Pancreas (tissue), 10 donors: ENCODE data around the gene OSER1. TPM values are rescaled to one million over a fixed set of nuclear protein-coding genes. Genes with fewer than 3 reads are reported as not detected.

Source experiments
- ATAC-seq, 4 donors: fragments of 200-7000 bp; cut with Tn5 transposase; one replicate each; pipeline versions ENCODE4 v1.8.0 to v1.9.1; 2020; ENCODE audit warnings: mild to moderate bottlenecking in 4 of 4, moderate library complexity in 4 of 4
- DNase-seq, 6 donors: peaks; one replicate each; pipeline ENCODE4 v3.0.0-alpha.2; 2020
- FAIRE-seq: peaks from 2 replicates; lab custom pipeline; 2012; peaks lifted over from hg19 to GRCh38; lab: Jason Lieb, UNC
- H3K27ac ChIP-seq, 4 donors: fragments of 200-600 bp; sonication (generic); 1 replicate in 3 of 4; 2 replicates in 1 of 4; pipeline versions ENCODE4 v1.5.0 to v1.8.0; 2020
- H3K27me3 ChIP-seq, 4 donors: fragments of 200-600 bp; one replicate each; pipeline ENCODE4 v1.8.0; 2021
- H3K36me3 ChIP-seq, 3 donors: fragments of 200-600 bp; sonication (generic) in 1 of 3; one replicate each; pipeline versions ENCODE4 v1.5.0 to v1.8.0; 2020 to 2021
- H3K4me1 ChIP-seq, 3 donors: fragments of 200-600 bp; one replicate each; pipeline ENCODE4 v1.8.0; 2021
- H3K4me3 ChIP-seq, 4 donors: fragments of 200-600 bp; sonication (generic) in 2 of 4; one replicate each; pipeline versions ENCODE4 v1.5.0 to v1.8.0; 2020 to 2021
- H3K9me3 ChIP-seq, 4 donors: fragments of 200-600 bp; one replicate each; pipeline ENCODE4 v1.8.0; 2021
- CTCF ChIP-seq, 4 donors: fragments of 200-600 bp; sonication (generic) in 3 of 4; IDR thresholded peaks; one replicate each; pipeline versions ENCODE4 v1.5.0 to v1.8.0; 2021; ENCODE audit warnings: antibody characterized with exemption in 4 of 4
- WGBS, 2 donors: extraction: QIAGEN DNeasy Blood & Tissue Kit; methylation state at CpG; one replicate each; pipeline ENCODE4 v1.1.7; 2013; 5-methylcytosine and 5-hydroxymethylcytosine counted together
- intact Hi-C, 3 donors: fragments of 100-400 bp; cut with DNase I; formaldehyde crosslinking; loops; one replicate each; pipeline versions ENCODE4 v1.11.1 to v1.14.2; 2022
- polyA plus RNA-seq, 2 donors: library from polyadenylated mRNA; stranded (reverse); fragments of 200-250 nt; gene quantifications; one replicate each; pipeline ENCODE4 v1.2.3, GENCODE V29; 2013
- total RNA-seq, 6 donors: library from RNA; stranded (reverse); fragmentation: NEBNext Ultra II Directional in 4 of 6; extraction: Animal tissue kit (Norgen Biotek cat#: 25700) in 4 of 6; gene quantifications; one replicate each; pipeline versions ENCODE4 v1.2.1 to v1.2.4, GENCODE V29; 2021 to 2023
- donor health status: healthy with polysubstance abuse.
- donor health status: DM: no; HTN: no; CAD: no; lungs with moderate emphysema.
- donor health status: DM: no; HTN: no; CAD: no.
- donor health status: control.
- donor health status: control.
- donor health status: Bipolar disorder and iron deficiency.
- donor health status: DM: yes; HTN: yes; CAD: no.
- donor health status: DM: no; HTN: no; CAD: no.
- donor health status: DM: no; HTN: no; CAD: no.
- donor health status: DM: yes; HTN: yes; CAD: no.

OSER1 gene
- total and polyA plus RNA-seq, 8 donors, result 8.0 to 17.6 (median 11.1) TPM

- FAIRE-seq (no peak), DNase-seq (no peak), ATAC-seq (peak; percentile 2 to 9 (median 5))
- Histone ChIP-seq H3K4me1 (peaks cover 17 to 36% (median 34%) of the 10 kb centered on the region in 3 donors), H3K27ac (peak overlapping the region; percentile 81 to 98 (median 92)), H3K27me3 (no peaks in the 10 kb centered on the region), H3K9me3 (no peaks in the 10 kb centered on the region), H3K36me3 (no peaks in the 10 kb centered on the region), H3K4me3 (peak overlapping the region; percentile 49 to 94 (median 87))
- TF ChIP-seq CTCF (IDR thresholded peaks at IDR 0.05), result no peak
- intact Hi-C loops, result loop anchor here in 2 of 3 donors (10.0 kb wide), 3 partner anchors 105 to 405 kb away; partner anchors contain the start of gene FITM2 (in 1 of the 2)
- WGBS, 2 donors, result 0 to 2% methylated on average over 30 to 31 of the region's 31 CpGs
Measured at GRCh38 chr20:44209686-44210405, 725 bp downstream of the OSER1 start.

GRCh38 chr20:44208770-44209169 lies 1.8 kb downstream of the OSER1 start:
- TF ChIP-seq CTCF (IDR thresholded peaks at IDR 0.05), result no peak
- FAIRE-seq (no peak), DNase-seq (no peak), ATAC-seq (no peak)
- H3K27me3 ChIP-seq, result no peaks in the 10 kb centered on the region
- H3K4me1 ChIP-seq, result peaks cover 20 to 46% (median 45%) of the 10 kb centered on the region in 3 donors
- WGBS, 2 donors, result 20 to 28% methylated on average over 7 of the region's 7 CpGs
- H3K4me3 ChIP-seq, result peak overlapping the region in 1 of 4 donors; percentile 87
- no peaks in the 10 kb centered on the region for H3K9me3 ChIP-seq
- intact Hi-C loops, result no loop called here
- H3K36me3 ChIP-seq, result no peaks in the 10 kb centered on the region
- no peak overlapping the region for H3K27ac ChIP-seq

- intact Hi-C loops, result no loop called here
- no peak for FAIRE-seq
- Histone ChIP-seq H3K36me3 (no peaks in the 10 kb centered on the region), H3K4me3 (no peak overlapping the region), H3K27ac (no peak overlapping the region), H3K4me1 (peaks cover 21 to 49% (median 47%) of the 10 kb centered on the region in 3 donors), H3K9me3 (no peaks in the 10 kb centered on the region), H3K27me3 (no peaks in the 10 kb centered on the region)
- WGBS, 2 donors, result 32 to 33% methylated on average over 7 of the region's 7 CpGs
- no peak for TF ChIP-seq CTCF (IDR thresholded peaks at IDR 0.05)
- ATAC-seq, result no peak
- DNase-seq, result no peak
Measured at GRCh38 chr20:44208165-44208564, 2.4 kb downstream of the OSER1 start.

- DNase-seq (no peak), FAIRE-seq (no peak), ATAC-seq (no peak)
- Histone ChIP-seq H3K27me3 (no peaks in the 10 kb centered on the region), H3K27ac (no peak overlapping the region), H3K9me3 (no peaks in the 10 kb centered on the region), H3K4me1 (peaks cover 21 to 48% (median 47%) of the 10 kb centered on the region in 3 donors), H3K36me3 (peaks cover 0 to 1% (median 0%) of the 10 kb centered on the region in 3 donors), H3K4me3 (no peak overlapping the region)
- 44 to 58% methylated on average over 3 of the region's 3 CpGs for WGBS, 2 donors
- intact Hi-C loops, result no loop called here
- no peak for TF ChIP-seq CTCF (IDR thresholded peaks at IDR 0.05)
Measured at GRCh38 chr20:44207126-44207723, 3.3 kb downstream of the OSER1 start.

- ATAC-seq (no peak), FAIRE-seq (no peak), DNase-seq (no peak)
- intact Hi-C loops, result no loop called here
- H3K4me3 ChIP-seq, result no peak overlapping the region
- peaks cover 0 to 11% (median 4%) of the 10 kb centered on the region in 3 donors for H3K36me3 ChIP-seq
- peaks cover 21 to 43% (median 40%) of the 10 kb centered on the region in 3 donors for H3K4me1 ChIP-seq
- no peak for TF ChIP-seq CTCF (IDR thresholded peaks at IDR 0.05)
- H3K9me3 ChIP-seq, result no peaks in the 10 kb centered on the region
- H3K27me3 ChIP-seq, result no peaks in the 10 kb centered on the region
- H3K27ac ChIP-seq, result no peak overlapping the region
Measured at GRCh38 chr20:44206132-44206531, 4.4 kb downstream of the OSER1 start.
